ENCODE data around the gene GNA12.
"Not testable (repeated sequence)": the region's sequence is repeated elsewhere in the genome, so short reads cannot be mapped to it uniquely, and the experiment has no call there.

Gene GNA12

GRCh38 chr7:2738766-2739549 lies 105.2 kb downstream of the GNA12 start:
- DNase-seq, result no peak

GRCh38 chr7:2737771-2738540 lies 106.2 kb downstream of the GNA12 start:
- DNase-seq, result no peak

- DNase-seq, result not testable (repeated sequence)
Observed at GRCh38 chr7:2737005-2737743, 106.9 kb downstream of the GNA12 start.

GRCh38 chr7:2736411-2736914 lies 107.6 kb downstream of the GNA12 start:
- no peak for DNase-seq

GRCh38 chr7:2735744-2736143 lies 108.4 kb downstream of the GNA12 start:
- no peak for DNase-seq

GRCh38 chr7:2734751-2735571 lies 109.1 kb downstream of the GNA12 start:
- no peak for DNase-seq

DNA sequence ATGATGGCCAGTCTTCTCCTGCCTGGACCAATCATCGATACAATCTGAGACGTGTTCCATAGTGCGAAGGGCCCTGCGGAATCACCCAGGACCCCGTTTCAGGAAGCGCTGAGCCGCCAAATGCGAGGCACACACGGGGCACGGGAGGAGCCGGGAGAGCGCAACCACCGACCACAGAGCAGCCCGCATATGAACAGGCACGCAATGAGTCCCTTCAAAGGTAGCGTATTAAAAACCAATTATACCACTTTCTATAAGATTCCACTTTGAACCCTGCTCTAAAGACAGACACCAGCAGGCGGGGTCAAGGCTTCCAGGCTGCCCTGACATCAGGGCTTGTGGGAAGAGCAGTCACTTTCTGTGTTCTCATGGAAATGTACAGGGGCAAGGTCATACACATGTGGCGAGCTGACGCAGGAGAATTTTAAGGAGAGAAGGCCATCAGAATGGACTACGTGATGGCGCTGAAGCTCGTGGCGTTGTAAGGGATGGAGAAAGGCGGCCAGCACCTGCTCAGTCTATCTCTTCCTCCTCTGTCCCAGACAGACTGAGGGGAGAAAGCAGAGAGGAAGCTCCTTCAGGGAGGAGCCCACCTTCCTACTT lies 109.9 kb downstream of the GNA12 start:
- no peak for DNase-seq

- no peak for DNase-seq
Observed at GRCh38 chr7:2732959-2733584, 111.0 kb downstream of the GNA12 start.

GRCh38 chr7:2732388-2732787 lies 111.7 kb downstream of the GNA12 start:
- DNase-seq, result no peak

GRCh38 chr7:2730846-2731770 lies 113.0 kb downstream of the GNA12 start:
- DNase-seq, result no peak

DNA sequence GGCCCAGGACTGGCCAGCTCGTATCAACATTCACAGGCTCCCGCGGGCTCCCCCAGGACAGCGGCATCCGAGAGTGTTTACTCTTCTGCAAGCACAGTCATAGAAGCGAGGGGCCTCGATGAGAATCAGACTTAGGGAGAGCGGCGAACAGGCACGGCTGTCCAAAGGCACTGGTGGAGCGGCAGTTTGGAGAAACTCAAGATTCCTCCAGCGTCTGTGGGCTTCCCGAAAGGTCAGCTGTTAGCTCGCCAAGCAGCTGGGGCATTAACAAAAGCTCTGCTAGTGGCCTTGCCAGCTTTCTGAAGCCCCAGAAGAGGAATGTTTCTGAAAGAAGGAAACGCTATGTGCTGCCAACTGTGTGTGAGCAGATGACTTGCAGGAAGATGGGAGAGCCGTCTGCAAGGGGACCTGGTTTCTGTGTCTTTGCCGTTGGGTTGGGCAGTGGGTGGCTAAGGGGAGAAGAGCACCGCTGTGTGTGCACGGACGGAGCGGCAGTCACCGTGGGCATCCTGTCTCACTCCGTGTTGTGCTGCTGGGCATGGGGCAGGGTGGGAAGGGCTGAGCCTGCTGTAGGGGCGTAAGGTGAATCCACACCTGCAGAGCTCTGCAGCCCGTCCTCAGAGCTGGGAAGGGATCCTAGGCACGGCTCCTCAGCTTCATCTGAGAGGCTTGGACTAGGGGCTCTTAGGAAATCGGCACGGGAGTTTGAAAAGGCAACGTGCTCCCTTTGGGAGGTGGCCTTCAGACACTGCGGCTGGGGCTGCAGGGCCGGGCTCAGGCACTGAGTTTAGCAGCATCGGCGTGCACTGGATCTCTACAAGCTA lies 114.0 kb downstream of the GNA12 start:
- DNase-seq, result no peak

- no peak for DNase-seq
Observed at GRCh38 chr7:2729031-2729892, 114.8 kb downstream of the GNA12 start.

- no peak for DNase-seq
Observed at GRCh38 chr7:2728316-2729030, 115.6 kb downstream of the GNA12 start.

GRCh38 chr7:2727206-2727605 lies 116.9 kb downstream of the GNA12 start:
- DNase-seq, result not testable (repeated sequence)

DNA sequence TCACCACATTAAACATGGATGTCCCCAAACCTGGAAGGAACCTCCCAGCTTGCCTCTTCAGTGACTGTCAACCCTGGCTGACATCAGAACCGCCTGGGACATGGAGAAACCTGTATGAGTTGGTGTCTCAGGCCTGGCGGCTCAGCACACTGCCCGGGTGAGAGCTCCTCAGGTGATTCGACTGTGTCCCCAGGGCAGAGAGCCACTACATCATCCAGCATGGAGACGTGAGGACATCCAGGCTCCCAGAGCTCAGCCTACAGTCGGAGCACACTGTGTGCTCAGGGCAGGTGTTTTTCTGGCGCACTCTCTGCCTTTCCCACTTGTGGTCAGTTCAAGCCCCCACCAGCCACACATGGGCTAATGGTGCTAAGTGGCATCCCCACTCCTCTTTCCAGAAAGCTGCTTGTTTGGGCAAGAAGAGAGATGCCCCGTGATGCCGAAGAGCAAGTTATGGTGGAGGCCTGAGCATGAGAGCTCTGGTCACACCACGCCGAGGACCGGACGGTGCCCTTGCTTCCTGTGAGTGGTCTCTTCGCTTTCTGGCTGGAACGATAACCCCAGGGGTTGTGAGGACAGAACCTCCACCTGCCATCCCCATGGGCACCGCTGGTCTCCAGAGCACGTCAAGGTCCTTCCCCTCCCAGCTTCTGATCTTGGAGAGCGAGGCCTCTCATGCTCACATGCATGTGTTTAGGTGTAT lies 117.6 kb downstream of the GNA12 start:
- DNase-seq, result no peak

DNA sequence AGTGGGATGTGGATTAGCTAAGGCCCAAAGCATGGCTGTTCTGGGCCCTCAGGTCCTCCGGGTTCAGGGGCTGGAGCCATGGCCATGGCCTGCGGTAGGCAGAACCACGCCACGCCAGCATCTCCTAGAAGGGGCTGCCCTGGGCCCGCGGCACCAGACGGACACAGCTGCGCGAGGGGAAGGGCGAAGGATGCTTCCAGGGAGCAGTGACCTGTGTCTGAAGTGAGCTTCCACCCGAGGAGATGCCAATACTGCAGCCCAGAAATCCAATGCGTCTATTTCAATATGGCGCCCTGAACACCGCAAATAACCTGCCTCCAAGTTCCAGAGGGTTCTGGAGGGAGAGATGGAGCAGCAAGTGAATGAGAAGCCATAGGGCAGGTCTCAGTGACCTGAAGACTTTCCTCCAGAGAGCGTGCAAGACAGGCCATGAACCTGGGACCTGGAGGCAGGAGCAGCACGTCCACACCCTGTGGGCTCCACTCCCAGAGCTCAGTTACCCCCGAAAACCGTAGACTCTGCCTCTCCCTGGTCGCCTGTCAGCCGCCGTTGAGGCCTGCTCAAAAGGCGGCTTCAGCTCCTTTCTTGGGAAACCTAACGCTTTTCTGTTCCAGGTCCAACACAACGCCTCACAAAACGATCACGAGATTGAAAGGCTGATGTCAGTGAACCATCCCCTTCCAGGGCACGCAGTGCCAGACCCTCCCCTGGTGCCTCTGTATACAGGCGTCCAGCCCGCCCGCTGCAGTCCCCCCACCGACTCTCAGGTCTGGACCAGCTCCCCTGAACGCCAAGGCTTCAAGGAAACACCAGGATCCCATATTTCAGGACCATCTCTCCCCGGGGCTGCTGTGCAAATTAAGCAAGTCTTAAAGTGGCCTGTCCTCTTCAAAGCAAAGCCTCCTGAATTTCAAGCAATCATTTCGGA lies 118.7 kb downstream of the GNA12 start:
- no peak for DNase-seq
